ENCODE data around the gene SRGAP1.

Gene SRGAP1

DNA sequence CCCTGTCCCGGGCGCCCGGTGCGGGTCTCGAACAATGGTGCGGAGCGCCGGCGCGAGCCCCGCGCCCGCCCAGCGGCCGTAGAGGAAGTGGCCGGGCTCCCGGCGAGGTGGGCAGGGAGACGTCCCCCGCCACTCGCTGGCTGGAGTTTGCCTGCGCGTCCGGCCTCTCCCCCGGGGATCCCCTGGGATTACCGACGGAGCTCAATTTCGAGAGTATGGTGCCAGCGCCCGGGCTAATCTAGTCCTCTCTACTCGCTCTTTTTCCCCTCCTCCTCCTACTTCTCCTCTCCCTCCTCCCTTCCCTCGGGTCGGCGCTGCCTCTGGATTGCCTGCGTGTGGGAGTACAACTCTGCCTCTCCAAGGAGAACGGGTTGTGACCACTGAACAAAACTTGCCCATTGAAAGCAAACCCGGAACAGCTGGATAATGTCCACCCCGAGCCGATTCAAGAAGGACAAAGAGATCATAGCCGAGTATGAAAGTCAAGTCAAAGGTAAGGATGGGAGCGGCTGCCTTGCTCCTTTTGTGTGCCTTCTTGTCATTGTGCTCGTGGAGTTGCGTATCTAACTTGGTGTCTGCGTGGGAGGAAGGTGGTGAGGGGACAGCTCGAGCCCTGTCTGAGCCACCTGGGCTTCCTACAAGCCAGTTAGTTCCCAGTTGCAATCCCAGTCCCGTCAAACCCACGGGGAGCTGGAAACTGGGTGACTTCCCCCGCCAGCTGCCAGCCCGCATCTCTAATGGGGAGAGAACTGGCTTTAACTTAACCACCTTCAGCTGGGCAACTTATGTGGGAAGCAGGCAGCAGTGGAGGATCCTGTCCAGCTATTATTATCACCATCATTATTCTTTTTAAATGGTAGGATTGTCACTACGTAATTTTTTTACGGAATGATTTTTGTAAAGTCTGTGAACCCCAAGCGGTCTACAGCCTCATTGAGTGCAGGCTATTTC lies at the start of gene SRGAP1:
SRGAP1 (plus strand) TSS at position 310 of the 951 bp plus-strand sequence; CDS start at position 427, 117 bp downstream.
- peak; percentile 48 for DNase-seq (ENCODE audit: low spot score)

DNA sequence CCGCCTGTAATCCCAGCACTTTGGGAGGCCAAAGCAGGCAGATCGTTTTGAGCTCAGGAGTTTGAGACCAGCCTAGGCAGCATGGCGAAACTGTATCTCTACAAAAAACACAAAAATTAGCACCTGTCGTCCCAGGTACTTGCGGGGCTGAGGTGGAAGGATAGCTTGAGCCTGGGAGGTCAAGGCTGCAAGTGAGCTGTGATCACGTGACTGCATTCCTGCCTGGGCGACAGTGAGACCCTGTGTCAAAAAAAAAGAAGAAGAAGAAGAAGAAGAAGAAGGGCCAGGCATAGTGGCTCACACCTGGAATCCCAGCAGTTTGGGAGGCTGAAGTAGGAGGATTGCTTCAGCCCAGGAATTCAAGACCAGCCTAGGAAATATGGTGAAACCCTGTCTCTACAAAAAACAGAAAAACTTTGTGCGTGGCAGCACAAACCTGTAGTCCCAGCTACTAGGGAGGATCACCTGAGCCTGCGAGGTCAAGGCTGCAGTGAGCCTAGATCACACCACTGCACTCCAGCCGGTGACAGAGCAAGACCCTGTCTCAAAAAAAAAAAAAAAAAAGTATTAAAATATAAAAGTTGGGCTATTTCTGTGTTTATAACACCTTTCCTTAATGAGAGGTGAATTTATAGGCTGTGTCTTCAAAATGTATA lies 49.3 kb upstream of the SRGAP1 start:
- no peak for DNase-seq (ENCODE audit: low spot score)

DNA sequence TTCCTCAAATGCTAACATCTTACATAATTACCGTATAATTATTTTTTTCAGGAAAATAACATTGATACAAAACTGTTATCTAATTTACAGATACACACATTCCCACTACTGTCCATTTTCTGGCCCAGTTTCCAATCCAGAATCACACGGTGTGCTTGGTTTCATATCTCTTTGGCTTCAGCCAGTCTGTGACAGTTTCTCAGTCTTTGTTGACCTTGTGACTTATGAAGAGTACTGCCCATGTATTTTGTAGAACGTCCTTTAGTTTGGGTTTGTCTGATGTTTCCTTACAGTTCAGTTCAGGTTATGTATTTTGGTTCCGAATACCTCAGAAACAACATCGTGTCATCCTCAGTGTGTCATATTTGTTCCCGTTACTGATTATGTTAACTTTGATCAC lies 48.6 kb upstream of the SRGAP1 start:
- DNase-seq (ENCODE audit: low spot score), result no peak

DNA sequence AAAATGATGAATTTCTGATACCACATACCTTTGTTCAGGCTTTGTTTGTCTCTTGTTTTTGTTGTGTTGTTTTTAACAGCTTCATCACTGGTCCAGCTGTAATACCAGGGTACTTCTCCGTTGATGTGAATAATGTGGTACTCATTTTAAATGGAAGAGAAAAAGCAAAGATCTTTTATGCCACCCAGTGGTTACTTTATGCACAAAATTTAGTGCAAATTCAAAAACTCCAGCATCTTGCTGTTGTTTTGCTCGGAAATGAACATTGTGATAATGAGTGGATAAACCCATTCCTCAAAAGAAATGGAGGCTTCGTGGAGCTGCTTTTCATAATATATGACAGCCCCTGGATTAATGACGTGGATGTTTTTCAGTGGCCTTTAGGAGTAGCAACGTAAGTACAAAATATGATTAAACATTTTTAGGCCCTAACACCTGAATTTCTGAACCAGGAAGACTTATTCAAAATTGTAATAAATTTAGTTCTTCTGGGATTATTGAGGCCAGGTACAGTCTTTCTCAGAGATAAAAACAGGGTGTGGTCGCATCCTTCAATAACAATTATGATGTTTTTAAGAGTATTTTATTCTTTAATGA lies 42.4 kb upstream of the SRGAP1 start:
- DNase-seq (ENCODE audit: low spot score), result peak; percentile 33

DNA sequence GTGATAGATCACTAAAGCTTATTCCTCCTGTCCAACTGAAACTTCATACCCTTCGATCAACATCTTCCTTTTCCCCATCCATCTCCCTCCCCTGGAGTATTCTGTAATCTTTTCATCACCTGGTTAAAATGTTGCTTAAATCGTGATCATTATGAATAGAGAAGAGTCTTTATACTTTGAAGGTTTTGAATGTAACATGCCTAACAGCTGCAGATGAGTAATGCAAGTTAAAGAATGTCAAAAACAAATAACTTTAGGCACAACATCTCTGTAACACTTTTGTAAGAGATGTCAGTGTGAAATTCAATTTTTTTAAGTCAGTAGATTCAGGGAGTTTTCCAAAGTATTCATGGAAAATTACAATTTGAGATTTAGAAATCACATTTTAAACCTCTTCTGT lies 39.8 kb upstream of the SRGAP1 start:
- DNase-seq (ENCODE audit: low spot score), result no peak

DNA sequence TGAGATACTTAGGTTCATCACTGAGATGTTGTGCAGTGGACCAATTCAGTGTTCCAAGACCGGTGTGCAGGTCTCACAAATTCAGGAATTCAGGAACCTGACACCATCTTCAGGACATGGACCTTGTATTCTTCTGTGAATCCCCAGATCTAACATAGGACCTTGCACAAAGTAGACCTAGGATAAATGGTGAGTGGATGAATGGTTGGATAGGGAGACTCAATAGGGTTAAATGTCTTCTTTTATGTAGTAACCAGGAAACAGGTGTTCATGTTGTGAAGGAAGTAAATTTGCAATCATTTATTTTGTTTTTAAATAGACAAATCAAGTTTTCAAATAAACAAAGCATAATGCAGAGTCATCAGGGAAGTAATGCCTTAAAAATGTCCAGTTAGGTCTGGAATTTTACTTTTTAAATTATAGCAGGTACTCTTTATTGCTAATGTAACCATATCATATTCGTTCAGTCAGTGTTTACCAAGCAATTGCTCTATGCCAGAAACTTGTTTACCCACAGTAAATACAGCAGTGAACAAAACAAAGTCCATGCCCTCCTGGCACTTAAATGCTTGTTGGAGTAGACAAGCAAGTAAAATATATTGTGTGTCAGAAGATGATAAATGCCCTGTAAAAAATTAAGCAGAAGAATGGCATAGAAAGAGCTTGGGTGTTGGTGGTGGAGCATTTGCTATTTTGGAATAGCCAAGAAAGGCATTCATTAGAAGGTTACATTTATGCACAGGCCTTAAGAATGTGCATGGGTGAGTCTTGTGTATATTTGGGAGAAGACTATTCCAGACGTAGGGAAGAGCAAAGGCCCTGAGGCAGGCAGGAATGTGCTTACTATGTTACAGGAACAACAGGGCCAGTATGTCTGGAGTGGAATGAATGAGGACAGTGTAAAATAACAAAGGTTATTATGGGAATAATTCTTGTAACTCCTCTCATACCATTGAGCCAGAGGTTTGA lies 38.5 kb upstream of the SRGAP1 start:
- no peak for DNase-seq (ENCODE audit: low spot score)

DNA sequence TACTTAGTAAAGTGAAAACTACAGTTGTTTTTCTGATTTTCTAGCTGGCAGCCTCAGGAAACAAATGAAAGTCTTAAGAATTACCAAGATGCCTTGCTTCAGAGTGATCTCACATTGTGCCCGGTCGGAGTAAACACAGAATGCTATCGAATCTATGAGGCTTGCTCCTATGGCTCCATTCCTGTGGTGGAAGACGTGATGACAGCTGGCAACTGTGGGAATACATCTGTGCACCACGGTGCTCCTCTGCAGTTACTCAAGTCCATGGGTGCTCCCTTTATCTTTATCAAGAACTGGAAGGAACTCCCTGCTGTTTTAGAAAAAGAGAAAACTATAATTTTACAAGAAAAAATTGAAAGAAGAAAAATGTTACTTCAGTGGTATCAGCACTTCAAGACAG lies 35.9 kb upstream of the SRGAP1 start:
- DNase-seq (ENCODE audit: low spot score), result no peak

DNA sequence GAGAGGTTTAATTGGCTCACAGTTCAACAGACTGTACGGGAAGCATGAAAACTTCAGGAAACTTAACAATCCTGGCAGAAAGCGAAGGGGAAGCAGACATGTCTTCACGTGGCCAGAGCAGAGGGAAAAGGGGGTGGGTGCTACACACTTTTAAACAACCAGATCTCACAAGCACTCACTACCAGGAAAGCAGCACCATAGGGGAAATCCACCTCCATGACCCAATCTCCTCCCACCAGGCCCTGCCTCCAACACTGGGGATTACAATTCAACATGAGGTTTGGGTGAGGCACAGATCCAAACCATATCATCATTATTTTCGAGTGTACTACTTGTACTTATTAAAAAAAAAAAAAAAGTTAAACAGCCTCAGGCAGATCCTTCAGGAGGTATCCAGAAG lies 34.9 kb upstream of the SRGAP1 start:
- DNase-seq (ENCODE audit: low spot score), result no peak

DNA sequence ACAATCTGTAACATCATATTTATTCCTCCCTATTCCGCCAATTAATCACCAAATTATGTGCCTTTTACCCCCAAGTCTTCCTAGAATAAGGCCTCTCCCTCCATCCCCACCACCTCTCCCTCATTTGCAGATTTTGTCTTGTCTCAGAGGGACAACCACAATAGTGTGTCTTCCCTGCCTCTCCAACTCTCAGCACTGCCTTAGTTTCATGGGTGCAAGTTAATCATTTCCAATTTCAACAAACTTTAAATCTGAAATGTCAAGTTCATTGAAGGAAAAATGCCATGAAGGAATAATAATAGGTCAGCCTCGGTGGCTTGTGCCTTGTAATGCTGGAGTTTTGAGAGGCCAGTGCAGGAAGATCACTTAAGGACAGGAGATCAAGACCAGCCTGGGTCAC lies 33.2 kb upstream of the SRGAP1 start:
- no peak for DNase-seq (ENCODE audit: low spot score)

DNA sequence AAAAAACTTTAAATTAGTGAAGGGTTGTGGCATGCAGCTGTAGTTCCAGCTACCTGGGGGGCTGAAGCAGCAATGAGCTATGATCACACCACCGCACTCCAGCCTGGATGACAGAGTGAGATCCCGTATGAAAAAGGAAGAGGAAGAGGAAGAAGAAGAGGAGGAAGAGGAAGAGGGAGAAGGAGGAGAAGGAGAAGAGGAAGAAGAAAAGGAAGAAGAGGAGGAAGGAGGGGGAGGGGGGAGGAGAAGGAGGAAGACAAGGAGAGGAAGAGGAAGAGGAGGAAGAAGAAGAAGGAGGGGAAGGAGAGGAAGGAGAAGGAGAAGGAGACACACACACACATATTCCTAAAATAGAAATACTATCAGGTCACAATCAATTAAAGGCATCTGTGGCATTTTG lies 32.7 kb upstream of the SRGAP1 start:
- DNase-seq (ENCODE audit: low spot score), result no peak

DNA sequence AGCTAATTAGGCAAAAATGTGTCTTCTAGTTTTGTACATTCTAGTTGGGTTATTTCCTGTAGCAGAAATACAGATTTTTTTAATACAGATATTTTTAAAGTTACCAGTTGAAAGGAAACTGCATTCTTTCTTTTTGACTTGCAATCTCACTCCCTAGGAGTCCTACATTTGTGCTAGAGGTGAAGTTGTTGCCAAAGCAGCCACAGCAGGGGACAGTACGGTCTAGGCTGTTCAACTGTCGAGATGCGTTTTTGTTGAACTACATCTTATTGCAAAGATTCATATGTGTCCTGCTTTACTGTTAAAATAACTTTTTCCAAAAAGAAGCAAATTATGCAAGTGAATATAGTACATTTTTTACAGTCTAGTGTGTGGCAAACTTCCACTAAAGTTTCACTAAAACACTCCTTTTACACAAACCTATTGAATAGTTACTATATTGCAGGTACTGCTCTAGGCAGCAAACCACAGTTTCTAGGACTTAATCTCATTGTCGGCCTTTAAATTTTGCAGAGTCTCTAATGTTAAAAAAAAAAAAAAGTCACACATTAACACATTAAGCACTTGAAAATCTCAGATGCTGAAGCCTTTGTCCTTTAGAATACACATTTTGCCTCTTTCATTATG lies 30.2 kb upstream of the SRGAP1 start:
- no peak for DNase-seq (ENCODE audit: low spot score)

DNA sequence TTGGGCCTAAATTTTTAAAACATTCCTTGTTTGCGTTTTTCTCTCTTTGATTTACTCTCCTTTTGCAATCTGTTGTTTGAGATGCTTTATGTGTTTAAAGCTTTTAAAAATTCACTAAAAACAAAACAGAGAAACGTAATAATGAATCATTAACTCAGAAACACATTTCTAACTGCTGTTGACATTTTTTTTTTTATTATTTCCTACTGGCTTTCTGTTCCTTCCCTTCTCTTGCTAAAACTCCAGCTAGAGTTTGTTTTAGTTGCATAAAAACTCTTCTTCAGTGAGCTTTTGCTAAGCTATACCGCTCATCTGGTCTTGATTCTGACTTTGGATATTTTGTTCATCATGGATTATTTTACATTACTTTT lies 29.0 kb upstream of the SRGAP1 start:
- no peak for DNase-seq (ENCODE audit: low spot score)

DNA sequence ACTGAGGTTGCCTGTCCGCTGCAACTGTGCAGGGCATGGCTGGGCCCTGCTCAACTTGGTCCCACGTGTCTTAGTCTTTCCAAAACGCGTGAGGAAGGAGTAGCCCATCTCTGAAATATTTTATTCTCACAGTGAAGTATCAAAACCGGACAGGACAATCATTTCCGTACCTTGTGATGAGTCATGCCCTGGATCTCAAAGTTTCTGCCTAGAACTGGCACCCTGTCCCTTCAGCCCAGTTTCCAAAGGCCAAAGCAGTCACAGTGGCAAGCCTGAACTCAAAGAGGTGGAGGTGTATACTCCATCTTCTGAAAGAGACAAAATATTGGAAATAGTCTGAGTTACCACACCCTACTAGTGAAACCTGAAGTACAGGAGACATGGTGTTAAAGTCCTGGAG lies 28.5 kb upstream of the SRGAP1 start:
- no peak for DNase-seq (ENCODE audit: low spot score)

DNA sequence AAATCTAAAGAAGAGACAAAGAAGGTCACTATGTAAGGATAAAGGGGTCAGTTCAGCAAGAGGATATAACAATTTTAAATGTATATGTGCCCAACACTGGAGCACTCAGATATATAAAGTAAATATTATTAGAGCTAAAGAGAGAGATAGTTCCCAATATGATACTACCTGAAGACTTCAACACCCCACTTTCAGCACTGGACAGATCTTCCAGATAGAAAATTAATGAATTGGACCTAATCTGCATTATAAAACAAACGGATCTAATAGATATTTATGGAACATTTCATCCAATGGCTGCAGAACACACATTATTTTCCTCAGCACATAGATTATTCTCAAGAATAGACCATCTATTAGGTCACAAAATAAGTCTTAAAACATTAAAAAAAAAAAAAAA lies 24.1 kb upstream of the SRGAP1 start:
- no peak for DNase-seq (ENCODE audit: low spot score)

DNA sequence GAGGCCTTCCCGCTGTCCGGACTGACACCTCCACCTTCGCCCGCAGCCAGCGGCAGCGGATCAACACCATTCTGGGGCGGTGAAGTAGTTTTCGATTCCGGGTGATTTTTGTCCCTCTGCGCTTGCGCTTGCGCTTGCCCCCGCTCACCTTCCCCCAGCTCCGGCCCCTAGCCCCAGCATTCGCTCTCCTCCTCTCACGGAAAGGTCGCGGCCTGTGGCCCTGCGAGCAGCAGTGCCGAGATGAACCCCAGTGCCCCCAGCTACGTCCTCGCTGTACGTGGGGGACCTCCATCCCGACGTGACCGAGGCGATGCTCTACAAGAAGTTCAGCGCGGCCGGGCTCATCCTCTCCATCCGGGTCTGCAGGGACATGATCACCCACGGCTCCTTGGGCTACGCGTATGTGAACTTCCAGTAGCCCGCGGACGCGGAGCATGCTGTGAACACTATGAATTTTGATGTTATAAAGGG lies 22.7 kb upstream of the SRGAP1 start:
- DNase-seq (ENCODE audit: low spot score), result no peak

DNA sequence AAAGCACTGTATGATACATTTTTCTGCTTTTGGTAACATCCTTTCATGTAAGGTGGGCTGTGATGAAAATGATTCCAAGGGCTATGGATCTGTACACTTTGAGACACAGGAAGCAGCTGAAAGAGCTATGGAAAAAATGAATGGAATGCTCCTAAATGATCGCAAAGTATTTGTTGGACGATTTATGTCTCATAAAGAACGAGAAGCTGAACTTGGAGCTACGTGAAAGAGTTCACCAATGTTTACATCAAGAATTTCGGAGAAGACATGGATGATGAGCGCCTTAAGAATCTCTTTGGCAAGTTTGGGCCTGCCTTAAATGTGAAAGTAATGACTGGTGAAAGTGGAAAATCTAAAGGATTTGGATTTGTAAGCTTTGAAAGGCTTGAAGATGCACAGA lies 22.1 kb upstream of the SRGAP1 start:
- DNase-seq (ENCODE audit: low spot score), result no peak

DNA sequence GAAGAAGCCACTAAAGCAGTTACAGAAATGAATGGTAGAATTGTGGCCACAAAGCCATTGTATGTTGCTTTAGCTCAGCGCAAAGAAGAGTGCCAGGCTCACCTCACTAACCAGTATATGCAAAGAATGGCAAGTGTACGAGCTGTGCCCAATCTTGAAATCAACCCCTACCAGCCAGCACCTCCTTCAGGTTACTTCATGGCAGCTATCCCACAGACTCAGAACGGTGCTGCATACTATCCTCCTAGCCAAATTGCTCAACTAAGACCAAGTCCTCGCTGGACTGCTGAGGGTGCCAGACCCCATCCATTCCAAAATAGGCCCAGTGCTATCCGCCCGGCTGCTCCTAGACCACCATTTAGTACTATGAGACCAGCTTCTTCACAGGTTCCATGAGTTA lies 21.5 kb upstream of the SRGAP1 start:
- no peak for DNase-seq (ENCODE audit: low spot score)

DNA sequence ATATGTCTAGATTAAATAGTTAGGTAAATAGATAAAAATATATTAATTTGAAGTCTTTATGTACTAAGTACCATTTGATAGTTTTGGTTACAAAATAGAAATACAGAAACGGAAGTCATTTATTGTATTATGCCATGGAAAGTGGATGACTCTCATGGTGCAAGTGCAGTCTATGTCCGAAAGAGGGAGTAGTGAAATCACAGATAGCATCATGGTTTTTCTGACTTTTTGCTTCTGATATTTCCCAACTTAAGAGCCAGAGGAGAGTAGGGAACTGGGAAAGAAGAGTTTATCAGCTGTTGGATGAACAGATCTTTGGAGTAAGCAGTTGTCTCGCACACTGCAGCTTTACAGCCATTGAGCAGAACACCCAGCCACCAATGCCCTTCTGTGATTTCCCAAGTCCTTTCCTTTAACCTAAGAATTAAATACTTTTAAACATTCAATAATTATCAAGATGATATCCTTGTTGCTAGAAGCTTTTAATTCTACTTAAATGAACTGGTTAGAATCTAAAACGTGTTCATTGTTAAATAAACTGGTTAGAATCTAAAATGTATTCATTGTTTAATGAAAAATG lies 18.4 kb upstream of the SRGAP1 start:
- DNase-seq (ENCODE audit: low spot score), result peak; percentile 57

DNA sequence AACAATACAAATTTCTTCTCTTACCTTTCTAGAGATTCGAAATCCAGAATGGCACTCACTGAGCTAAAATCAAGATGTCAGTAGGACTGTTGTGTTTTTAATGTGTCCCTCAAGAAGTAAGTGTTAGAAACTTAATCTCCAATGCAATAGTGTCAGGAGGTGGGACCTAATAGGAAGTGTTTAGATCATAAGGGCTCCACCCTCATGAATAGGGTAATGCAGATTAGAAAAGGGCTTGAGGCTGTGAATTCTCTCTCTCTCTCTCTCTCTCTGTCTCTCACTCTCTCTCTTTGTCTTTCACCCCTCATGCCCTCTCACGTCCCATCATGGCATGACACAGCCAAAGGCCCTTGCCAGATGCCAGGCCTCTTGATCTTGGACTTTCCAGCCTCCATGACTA lies 15.6 kb upstream of the SRGAP1 start:
- DNase-seq (ENCODE audit: low spot score), result no peak

DNA sequence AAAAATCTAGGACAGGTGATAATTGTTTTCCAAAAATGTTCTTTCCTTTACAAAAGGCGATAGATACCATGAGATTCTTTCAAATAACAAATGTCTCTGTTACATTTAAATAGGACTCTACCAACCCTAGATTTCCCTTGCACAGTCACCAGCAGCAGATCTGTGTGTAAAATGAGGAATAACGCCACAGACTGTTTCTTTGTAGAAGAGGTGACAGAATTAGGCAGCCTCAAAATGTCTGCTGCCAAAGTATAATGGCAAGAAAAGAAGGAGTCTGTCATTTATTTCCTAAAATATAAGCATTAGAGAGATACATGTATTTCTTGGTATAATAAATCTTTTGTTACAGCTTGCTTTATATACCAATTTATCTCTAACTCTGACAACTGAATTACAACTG lies 8.5 kb upstream of the SRGAP1 start:
- no peak for DNase-seq (ENCODE audit: low spot score)

DNA sequence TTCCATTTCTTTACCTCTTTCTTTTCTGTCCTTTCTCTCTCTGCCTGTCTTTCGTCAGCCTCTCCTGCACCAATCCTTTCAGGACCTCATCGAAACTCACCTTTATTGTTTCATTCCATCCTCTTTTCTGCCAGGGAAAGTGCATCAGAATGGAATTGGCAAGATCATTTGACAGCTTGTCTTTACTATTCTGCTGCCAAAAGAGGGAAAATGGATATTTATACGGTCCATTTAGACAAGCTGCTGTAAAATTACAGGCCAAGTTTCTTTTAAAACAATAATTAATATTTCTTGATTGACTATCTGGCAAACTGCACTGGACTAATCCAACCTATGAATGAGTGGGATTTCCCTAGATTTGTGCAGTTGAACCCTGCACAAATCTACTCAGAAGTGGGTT lies 7.6 kb upstream of the SRGAP1 start:
- no peak for DNase-seq (ENCODE audit: low spot score)
